HG02943 (cell line): ENCODE measurements around the gene SPRED2.

Experiments used
- ATAC-seq: cut with Tn5 transposase; IDR thresholded peaks from one replicate; pipeline ENCODE4 v1.9.1; 2021; ENCODE audit warnings: mild to moderate bottlenecking, low read depth, moderate library complexity; ENCODE audit not compliant: unreplicated experiment

The SPRED2 gene

DNA sequence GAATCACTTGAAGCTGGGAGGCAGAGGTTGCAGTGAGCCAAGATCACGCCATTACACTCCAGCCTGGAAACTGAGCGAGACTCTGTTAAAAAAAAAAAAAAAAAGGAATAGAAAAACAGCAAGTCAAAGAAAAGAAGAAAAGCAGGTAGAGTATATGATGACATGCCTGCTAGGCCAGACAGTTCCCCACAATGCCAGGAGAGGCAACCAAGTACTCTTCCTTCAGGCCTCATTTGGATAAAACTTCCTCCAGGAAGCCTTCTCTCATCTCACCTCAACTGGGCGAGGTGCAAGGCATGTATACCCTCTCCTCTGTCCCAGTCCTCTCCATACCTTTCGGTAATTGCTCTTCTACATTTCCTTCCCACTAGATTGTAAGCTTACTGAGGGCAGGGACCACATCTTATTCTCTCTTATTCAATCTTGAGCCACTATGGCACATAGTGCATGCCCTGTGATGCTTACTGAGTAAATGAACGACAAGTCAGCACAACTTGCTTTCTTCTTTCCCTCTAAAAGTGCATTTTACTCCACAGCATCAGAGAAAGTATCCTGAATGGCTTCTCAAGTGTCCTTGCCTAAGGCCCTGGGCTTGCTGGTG is 10.1 kb upstream of the SPRED2 start:
- no peak for ATAC-seq

- no peak for ATAC-seq
These were observed 5.9 kb upstream of the SPRED2 start for GRCh38 chr2:65438137-65438899.

- no peak for ATAC-seq
These were observed 5.2 kb upstream of the SPRED2 start for GRCh38 chr2:65437392-65438135.

- peak; percentile 67 for ATAC-seq
These were observed 4.4 kb upstream of the SPRED2 start for GRCh38 chr2:65436824-65437221.

DNA sequence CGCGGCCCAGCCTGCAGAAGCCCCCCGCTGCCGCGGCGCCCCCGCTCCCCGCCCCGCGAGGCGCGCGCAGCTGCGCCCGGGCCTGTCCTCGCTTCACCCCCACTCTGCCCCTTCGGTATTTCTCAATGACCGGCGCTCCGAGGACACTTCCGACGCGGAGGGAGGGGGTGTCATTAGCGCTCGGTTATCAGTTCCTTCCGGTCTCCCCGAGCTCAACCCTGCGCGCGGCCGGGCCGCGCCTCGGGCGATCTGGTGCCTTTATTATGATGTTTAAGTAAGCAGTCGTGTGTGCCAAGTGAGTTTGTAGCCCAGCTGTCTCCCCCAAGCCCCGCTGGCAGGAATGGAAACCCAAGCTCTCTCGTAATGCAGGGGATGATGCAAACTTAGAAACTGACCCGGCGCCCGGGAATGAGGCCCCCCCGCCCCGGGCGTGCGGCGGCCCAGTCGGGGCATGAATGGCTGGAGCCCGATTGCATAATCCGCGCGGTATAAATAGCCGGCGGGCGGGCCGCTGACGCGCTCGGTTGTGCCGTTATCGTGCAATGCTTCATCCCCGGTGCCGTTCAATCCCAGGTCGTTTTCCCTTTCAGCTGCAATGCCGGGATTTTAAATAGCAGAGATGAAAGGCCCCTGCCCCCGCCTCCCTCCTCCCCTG is 3.9 kb upstream of the SPRED2 start:
- peak; percentile 37 for ATAC-seq

DNA sequence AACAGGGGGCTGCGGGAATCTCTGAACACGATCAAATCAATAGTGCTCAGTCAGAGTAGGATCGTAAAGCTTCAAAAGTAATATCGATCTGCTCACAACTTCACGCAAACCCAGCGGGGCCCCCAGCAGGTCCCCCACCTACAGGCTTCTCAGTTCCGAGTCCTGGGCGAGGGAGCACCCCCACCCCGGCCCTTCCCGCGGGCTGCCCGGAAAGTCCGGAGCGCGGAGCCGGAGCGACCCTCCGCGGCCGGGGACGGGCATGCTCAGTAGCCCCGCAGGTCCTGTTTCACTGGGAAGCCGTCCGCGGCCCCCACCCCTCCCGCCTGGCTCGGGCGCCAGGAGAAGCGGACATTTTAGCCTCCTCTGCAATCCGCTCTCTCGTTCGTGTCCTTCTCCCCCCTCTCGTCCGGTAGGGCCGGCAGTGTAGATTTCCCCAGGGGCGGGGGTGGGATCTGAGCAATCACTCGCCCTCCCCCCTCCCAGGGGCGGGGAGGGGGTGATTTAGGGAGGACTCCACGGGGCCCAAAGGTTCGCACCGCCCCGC is 3.3 kb upstream of the SPRED2 start:
- ATAC-seq: peak; percentile 0

DNA sequence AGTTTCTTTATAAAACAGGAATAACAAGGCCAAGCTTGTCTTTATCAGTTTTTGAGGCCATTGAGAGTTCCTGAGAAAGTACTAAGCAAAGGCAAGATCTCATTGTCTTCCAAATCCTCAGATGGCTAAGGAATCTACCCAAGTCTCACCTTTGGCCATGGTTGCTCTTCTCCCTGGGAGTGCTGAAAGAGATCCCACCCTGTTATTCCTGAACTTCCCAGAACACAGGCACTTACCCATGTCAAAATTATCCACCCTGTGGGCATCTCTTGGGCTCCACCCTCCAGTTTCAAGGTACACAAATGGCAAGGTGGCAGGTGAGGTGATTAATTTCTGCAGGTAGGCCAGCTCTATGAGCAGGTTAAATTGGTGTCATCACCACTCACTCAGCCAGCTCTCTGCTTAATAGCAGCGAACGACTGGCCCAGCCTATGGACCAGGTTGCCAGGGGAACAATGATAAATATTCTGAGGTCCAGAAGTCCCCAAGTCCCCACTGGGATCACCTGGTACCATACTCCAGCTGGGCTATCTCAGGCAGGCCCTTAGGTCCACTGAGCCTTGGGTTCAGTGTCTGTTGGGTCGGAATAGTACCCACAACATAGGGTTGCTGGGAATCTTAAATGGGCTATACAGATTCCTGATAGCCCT is 2.3 kb upstream of the SPRED2 start:
- no peak for ATAC-seq

- no peak for ATAC-seq
These were observed 775 bp downstream of the SPRED2 start for GRCh38 chr2:65431421-65432226.

- no peak for ATAC-seq
These were observed 1.6 kb downstream of the SPRED2 start for GRCh38 chr2:65430603-65431420.

DNA sequence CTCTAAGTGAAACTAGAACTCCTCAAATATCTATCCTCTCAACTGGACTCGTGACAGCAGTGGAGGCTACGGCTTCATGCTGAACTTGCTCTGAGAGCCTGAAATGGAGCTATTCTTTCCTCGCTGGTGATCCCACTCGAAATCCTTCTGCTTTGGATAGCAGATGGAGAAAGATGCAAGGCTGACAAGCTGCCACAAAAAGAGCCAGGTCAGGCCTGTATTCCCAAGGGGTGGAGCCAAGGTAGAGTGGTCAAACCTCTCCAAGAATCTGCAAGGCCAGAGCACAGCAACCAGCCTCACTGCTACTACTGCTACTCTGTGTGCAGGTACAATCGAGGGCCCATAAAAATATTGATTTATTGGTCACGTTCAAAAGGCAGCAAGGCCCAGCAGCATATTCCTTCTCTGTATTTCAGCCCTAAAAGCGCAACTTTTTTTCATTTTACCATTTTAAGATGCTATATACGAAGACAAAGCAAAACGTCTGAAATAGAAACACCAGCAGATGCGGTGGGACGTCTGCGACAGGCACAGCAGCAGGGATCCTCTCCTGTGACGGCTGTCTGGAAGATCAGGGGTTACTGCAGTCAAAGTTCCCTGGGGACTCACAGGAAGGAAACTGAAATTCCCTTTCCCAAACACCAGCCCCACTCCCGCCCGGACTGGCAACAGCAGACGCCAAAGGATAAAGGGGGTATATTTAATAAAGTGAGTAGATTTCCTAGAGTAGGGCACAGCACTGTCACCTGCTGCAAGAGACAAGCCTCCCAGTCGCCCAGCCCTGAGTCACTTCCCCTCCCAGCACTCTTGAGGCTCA is 2.4 kb downstream of the SPRED2 start:
- ATAC-seq: no peak

- ATAC-seq: no peak
These were observed 4.9 kb downstream of the SPRED2 start for GRCh38 chr2:65427532-65427931.

GRCh38 chr2:65425276-65425675 is 7.1 kb downstream of the SPRED2 start:
- ATAC-seq: no peak

DNA sequence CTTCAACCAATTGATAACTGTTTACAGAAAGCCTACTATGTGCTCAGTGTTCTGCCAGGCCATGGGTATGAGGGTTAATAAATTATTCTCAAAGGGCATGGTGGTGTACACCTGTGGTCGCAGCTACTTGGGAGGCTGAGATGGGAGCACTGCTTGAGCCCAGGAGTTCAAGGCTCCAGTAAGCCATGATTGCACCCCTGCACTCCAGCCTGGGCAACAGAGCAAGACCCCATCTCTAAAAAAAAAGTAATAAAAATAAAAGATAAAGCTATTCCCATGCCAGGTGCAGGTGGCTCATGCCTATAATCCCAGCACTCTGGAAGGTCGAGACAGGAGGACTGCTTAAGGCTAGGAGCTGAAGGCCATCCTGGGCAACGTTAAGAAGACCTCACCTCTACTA is 8.0 kb downstream of the SPRED2 start:
- ATAC-seq: no peak

- ATAC-seq: no peak
These were observed 11.0 kb downstream of the SPRED2 start for GRCh38 chr2:65421432-65421748.

GRCh38 chr2:65420712-65421431 is 11.5 kb downstream of the SPRED2 start:
- ATAC-seq: no peak

DNA sequence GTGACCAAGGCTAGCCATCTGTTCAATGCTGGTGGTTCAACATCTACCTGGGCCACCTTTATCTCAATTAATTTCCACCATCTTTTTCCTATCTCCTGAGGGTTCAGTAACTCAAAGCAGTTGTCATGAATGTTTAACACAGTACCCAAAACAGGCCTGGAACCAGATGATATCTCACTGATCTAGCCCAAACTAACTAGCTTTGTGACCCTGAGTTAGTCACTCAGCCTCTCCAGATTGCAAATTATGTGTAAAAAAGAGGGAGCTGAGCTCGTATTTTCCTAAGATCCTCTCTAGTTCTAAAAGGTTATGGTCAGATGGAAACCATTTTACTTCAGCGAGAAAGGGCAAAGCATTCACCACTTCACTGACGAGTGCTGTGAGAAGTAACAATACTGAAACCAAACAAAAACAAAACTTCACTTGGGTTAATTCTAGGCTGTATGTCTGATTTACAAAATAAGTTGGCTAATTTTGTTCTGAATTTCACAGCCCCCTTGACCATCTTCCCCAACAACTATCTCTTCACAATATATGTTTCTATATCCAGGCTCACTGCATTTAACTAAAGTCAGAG is 14.8 kb downstream of the SPRED2 start:
- no peak for ATAC-seq

- no peak for ATAC-seq
These were observed 15.5 kb downstream of the SPRED2 start for GRCh38 chr2:65416945-65417344.
